Retinal pigment epithelial cell (primary cell): ENCODE results near the gene JAZF1.

ENCODE experiments used
- DNase-seq: peaks from one replicate; pipeline ENCODE4 v3.0.0-alpha.2; 2010; ENCODE audit warnings: low read depth
- H3K4me3 ChIP-seq: 2 replicates; pipeline ENCODE4 v1.5.1; 2011; ENCODE audit warnings: mild to moderate bottlenecking, low read length, control low read depth, moderate library complexity
- CTCF ChIP-seq: conservative IDR thresholded peaks from 2 replicates; pipeline ENCODE4 v1.5.1; 2011; ENCODE audit warnings: low read depth, low read length, control low read depth, inconsistent platforms

JAZF1 gene

DNA sequence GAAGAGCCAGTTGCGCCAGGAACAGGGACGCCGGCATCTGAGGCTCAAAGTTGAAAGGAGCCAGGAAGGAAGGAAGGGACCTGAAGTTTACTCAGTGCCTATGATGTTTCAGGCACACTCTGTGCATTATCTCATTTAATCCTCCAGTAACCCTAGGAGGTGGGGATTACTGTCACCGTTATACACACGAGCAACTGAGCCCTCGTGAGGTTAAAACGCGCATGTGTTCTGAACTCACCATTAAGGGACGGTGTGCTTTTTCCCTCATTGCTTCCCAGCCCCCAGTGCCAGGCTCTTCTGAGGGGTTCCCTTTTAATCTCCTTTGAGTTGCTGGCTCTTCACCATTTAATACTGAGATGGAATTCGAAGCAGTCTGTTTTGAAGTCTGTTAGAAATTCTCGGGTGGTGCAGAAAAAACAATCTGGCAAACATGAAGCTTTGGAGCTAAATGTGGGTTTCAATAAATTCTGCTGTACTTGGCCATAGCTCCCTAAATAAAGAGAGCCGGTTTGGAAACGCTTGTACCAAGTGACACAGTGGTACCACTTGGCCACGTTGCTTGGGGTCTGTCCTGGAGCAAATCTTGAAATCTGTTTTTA is 338.4 kb downstream of the JAZF1 start:
- TF ChIP-seq CTCF = peak; percentile 21
- peak; percentile 66 for DNase-seq
- peak overlapping the region; percentile 34 for H3K4me3 ChIP-seq

DNA sequence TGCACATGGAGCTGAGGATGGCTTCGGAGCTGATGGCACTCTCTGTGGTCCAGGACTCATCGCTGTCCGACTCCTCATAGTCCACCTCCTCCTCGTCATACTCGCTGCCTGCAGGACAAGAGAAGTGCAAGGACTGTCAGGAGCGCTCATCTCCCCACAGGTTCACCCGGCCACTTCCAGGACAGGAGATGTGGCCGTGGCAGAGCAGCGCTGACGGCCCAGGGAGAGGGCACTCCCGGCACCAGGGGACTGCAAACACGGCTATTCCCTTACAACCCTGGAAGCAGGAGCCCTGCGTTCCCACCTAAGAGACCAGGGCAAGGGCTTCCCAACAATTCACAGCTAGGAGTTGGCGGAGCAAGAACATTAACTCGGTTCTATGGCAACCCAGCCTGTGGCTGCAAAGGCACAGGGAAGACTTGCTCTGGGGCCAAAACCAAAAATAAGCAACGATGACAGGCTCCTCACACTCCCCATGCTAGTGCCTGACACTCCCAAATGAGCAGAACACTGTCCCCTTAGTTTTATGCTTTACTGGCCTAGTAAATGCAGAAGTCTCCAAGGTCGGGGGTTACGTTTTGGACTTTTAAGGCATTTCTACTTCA is 339.7 kb downstream of the JAZF1 start:
- no peak for DNase-seq
- no peak overlapping the region for H3K4me3 ChIP-seq
- no peak for TF ChIP-seq CTCF

GRCh38 chr7:27840313-27840712 is 340.3 kb downstream of the JAZF1 start:
- no peak for DNase-seq
- TF ChIP-seq CTCF = no peak
- no peak overlapping the region for H3K4me3 ChIP-seq

GRCh38 chr7:27839099-27839498 is 341.5 kb downstream of the JAZF1 start:
- no peak for TF ChIP-seq CTCF
- no peak for DNase-seq
- no peak overlapping the region for H3K4me3 ChIP-seq

DNA sequence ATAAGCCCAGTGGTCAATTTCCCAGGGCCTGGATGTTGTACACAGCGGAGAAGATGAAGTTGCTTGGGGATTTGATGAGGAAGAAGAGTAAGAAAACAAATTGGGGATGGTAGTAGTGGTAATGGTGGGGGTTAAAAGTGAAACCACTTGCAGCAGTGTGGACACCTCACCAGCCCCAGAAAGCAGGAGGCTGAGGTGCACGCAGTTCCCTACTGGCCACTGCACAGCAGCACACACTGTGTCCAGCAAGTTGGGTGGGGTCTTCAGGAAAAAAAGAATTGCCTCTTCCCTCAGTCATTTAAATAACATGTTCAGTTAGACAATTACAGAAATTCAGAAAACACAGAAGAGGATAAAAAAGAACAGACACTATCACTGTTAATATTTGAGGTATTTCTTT is 344.1 kb downstream of the JAZF1 start:
- DNase-seq = no peak
- H3K4me3 ChIP-seq = no peak overlapping the region
- TF ChIP-seq CTCF = no peak

DNA sequence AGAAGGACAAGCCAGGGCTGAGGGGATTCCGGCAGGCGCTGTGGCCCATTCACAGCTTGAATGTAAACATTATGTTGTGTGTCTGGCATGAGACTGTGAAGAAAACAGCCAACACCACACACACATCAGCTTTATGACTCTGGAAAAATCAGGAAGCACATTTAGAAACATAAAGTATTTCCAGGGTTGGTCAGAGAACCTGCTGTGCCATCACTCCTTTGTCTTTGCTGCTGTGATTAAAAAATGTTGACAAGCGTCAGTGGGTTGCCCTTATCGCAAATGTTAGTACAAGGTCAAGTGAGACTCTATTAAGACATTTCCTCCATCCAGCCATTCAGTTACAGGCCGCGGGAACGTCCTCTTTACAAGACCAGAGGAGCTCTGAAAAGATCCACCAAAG is 345.2 kb downstream of the JAZF1 start:
- peak; percentile 13 for DNase-seq
- TF ChIP-seq CTCF = no peak

More for the DNA sequence above, 345.2 kb downstream of the JAZF1 start:
- no peak overlapping the region for H3K4me3 ChIP-seq
